Loucy (cell line): ENCODE results near the gene PHC1.

Experiments used
- CTCF ChIP-seq: fragments of 200-600 bp; sonication (generic); conservative IDR thresholded peaks from 2 replicates; pipeline ENCODE4 v1.5.1; 2014; ENCODE audit warnings: mild to moderate bottlenecking, antibody characterized with exemption, low read length
- EZH2phosphoT487 ChIP-seq: fragments of 200-600 bp; IDR thresholded peaks from 2 replicates; pipeline ENCODE4 v1.6.1; 2018; ENCODE audit warnings: antibody characterized with exemption, mild to moderate bottlenecking, moderate library complexity, borderline replicate concordance

- TF ChIP-seq CTCF (no peak), EZH2phosphoT487 (no peak)
Observed at GRCh38 chr12:8957561-8957960, 43.3 kb downstream of the PHC1 start.
